ENCODE measurements around the gene MXD4.

DNA sequence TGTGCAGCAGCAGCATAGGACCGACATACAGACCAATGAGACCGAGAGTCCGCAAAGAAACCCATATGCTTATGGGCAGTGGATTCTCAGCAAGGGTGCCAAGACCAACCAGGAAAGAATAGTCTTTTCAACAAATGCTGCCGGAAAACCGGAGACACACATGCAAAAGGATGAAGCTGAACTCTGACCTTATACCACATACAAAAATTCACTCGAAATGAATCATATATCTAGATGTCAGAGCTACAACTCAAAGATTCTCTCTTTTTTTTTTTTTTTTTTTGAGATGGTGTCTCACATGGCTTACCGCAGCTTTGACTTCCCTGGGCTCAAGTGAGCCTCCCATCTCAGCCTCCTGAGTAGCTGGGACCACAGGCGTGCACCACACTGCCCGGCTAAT is 16.0 kb upstream of the MXD4 start:
- no peak for TF ChIP-seq POLR2A (IDR thresholded peaks at IDR 0.05)
- TF ChIP-seq, protein P1, sequence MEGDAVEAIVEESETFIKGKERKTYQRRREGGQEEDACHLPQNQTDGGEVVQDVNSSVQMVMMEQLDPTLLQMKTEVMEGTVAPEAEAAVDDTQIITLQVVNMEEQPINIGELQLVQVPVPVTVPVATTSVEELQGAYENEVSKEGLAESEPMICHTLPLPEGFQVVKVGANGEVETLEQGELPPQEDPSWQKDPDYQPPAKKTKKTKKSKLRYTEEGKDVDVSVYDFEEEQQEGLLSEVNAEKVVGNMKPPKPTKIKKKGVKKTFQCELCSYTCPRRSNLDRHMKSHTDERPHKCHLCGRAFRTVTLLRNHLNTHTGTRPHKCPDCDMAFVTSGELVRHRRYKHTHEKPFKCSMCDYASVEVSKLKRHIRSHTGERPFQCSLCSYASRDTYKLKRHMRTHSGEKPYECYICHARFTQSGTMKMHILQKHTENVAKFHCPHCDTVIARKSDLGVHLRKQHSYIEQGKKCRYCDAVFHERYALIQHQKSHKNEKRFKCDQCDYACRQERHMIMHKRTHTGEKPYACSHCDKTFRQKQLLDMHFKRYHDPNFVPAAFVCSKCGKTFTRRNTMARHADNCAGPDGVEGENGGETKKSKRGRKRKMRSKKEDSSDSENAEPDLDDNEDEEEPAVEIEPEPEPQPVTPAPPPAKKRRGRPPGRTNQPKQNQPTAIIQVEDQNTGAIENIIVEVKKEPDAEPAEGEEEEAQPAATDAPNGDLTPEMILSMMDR (IDR thresholded peaks at IDR 0.05) = no peak

All from heart left ventricle (tissue), 13 donors.